Measurements from ENCODE around the gene RAD50.
"Not testable (repeated sequence)": the region's sequence is repeated elsewhere in the genome, so short reads cannot be mapped to it uniquely, and the experiment has no call there.

Gene RAD50

GRCh38 chr5:132540764-132541163 lies 16.0 kb upstream of the RAD50 start:
- Mint-ChIP-seq H3K9me3 (no peaks in the 10 kb centered on the region), H3K36me3 (ENCODE audit: low read depth) (no peaks in the 10 kb centered on the region), H3K4me1 (ENCODE audit: low read depth) (no peaks in the 10 kb centered on the region), H3K4me3 (no peak overlapping the region), H3K27me3 (peaks cover 2% of the 10 kb centered on the region), H3K27ac (no peak overlapping the region)
- intact Hi-C loops (cut with micrococcal nuclease), result no loop called here

GRCh38 chr5:132543472-132544201 lies 13.1 kb upstream of the RAD50 start, which contains the start of gene IL5:
TSS of gene IL5 (minus strand) at chr5:132543522. CDS start at chr5:132543478, 44 bp downstream.
- Mint-ChIP-seq H3K4me3 (no peak within 1 kb of the TSS), H3K36me3 (ENCODE audit: low read depth) (no peaks in the 10 kb centered on the region), H3K9me3 (no peaks in the 10 kb centered on the region), H3K27ac (no peak within 1 kb of the TSS), H3K4me1 (ENCODE audit: low read depth) (no peaks in the 10 kb centered on the region), H3K27me3 (no peaks in the 10 kb centered on the region)
- intact Hi-C loops (cut with micrococcal nuclease), result no loop called here

- intact Hi-C loops (cut with micrococcal nuclease), result no loop called here
- Mint-ChIP-seq H3K9me3 (no peaks in the 10 kb centered on the region), H3K4me3 (no peak overlapping the region), H3K4me1 (ENCODE audit: low read depth) (no peaks in the 10 kb centered on the region), H3K36me3 (ENCODE audit: low read depth) (no peaks in the 10 kb centered on the region), H3K27ac (no peak overlapping the region), H3K27me3 (peaks cover 2% of the 10 kb centered on the region)
Measured at GRCh38 chr5:132546108-132546507, 10.7 kb upstream of the RAD50 start.

DNA sequence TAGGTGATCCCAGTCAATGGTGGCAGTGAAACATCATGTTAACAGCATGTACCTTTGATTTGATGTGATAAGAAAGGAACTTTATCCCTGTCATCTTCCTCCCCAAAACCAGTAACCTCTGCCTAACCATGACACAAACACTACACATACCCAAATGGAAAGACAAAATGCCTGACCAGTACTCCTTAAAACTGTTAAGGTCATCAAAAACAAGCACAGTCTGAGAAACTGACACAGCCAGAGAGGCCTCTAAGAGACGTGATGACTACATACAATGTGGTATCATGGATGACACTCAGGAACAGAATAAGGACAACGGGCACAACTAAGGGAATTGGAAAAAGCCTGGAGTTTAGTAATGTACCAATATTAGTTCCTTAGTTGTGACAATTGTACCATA lies 9.5 kb upstream of the RAD50 start:
- intact Hi-C loops (cut with micrococcal nuclease), result no loop called here
- no peak overlapping the region for H3K4me3 Mint-ChIP-seq

GRCh38 chr5:132548834-132549233 lies 7.9 kb upstream of the RAD50 start:
- H3K4me3 Mint-ChIP-seq; H3K27ac Mint-ChIP-seq; H3K9me3 Mint-ChIP-seq; intact Hi-C loops (cut with micrococcal nuclease); H3K36me3 Mint-ChIP-seq (ENCODE audit: low read depth); H3K4me1 Mint-ChIP-seq (ENCODE audit: low read depth); H3K27me3 Mint-ChIP-seq: not testable (repeated sequence)

More for the DNA sequence above, 9.5 kb upstream of the RAD50 start:
- Mint-ChIP-seq H3K27ac (no peak overlapping the region), H3K36me3 (ENCODE audit: low read depth) (no peaks in the 10 kb centered on the region), H3K4me1 (ENCODE audit: low read depth) (no peaks in the 10 kb centered on the region), H3K27me3 (peaks cover 2% of the 10 kb centered on the region), H3K9me3 (no peaks in the 10 kb centered on the region)

DNA sequence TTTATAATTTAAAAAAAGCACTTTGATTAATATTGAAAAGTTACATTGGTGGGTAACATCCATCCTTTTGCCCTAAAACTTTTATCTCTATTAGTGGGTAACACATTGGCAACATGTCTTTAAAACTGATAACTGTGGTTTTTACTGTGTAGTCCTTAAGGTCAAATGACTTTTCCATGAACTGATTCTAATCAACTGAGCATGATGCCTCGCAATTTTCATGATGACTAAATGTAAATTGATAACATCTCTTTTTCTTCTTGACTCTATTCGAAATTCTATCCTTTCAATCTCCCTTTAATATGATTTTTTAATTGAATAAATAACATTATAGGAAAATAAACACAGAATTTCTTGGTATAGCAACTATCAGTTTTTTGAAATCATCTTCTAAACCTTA lies 7.2 kb upstream of the RAD50 start:
- intact Hi-C loops (cut with micrococcal nuclease), result no loop called here
- Mint-ChIP-seq H3K27ac (no peak overlapping the region), H3K4me1 (ENCODE audit: low read depth) (no peaks in the 10 kb centered on the region)

DNA sequence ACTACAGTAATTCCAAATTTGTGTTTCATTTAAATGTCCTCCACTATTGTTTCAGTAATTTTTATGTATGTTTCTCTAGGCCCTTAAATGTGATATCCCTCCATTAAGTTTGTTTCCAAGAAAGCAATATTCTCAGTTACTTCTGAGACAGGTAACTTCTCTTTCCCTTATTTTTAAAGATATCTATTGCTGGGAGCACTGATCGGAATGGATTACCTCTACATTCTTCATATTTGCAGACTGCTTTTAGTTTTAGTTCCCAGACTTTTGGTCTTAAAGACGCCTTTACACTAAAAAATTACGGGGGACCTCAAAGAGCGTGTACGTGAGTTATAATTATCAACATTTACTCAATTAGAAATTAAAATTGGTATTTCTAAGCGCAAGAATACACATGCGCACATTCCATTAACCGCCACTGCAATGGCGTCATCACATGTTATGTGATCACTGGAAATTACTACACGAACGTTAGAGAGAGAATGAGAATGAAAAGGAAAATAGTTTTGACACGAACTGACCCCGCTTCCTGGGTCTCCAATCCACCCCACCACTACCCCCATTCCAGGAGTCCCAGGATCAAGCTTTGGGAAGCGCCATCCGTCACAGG lies 519 bp upstream of the RAD50 start:
- H3K27me3 Mint-ChIP-seq, result no peaks in the 10 kb centered on the region
- peaks cover 10% of the 10 kb centered on the region for H3K36me3 Mint-ChIP-seq (ENCODE audit: low read depth)
- H3K4me1 Mint-ChIP-seq (ENCODE audit: low read depth), result peaks cover 20% of the 10 kb centered on the region
- intact Hi-C loops (cut with micrococcal nuclease), result no loop called here
- H3K27ac Mint-ChIP-seq, result peak overlapping the region; percentile 89
- peak overlapping the region; percentile 94 for H3K4me3 Mint-ChIP-seq
- no peaks in the 10 kb centered on the region for H3K9me3 Mint-ChIP-seq

More for the DNA sequence above, 7.2 kb upstream of the RAD50 start:
- no peak overlapping the region for H3K4me3 Mint-ChIP-seq
- H3K36me3 Mint-ChIP-seq (ENCODE audit: low read depth), result no peaks in the 10 kb centered on the region
- no peaks in the 10 kb centered on the region for H3K9me3 Mint-ChIP-seq
- H3K27me3 Mint-ChIP-seq, result peaks cover 2% of the 10 kb centered on the region

DNA sequence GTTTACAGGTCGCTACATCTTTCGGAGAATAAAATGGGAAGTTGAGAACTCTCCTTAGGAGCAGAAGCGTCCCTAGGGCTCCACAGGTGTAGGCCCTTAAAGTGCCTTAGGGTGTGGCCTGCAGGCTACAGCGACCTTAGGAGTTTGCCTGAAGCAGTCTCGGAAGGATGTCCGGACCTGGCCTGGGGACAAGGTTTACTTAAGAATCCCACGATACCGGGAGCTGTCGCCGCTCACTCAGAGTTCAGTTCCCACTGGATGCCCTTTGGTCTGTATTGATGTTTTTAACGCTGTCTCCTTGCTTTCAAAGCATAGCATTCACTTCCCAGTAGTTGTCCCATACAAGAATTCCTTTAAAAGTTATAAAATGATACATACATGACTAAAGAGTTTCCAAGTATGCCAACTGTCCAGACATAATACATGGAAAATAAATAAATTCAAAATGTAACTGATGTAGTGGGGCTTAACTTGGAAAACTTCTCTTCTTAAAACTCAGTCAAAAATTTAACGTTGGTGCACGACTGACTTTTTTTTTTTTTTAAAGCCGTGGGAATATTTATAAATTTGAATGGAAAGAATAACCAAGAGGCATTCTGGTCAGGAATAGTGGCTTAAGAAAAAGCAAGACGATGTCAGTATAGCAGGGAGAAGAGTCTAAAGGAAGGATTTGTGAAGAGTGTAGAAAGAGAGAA lies 848 bp downstream of the RAD50 start:
- peak overlapping the region; percentile 94 for H3K4me3 Mint-ChIP-seq
- H3K9me3 Mint-ChIP-seq, result no peaks in the 10 kb centered on the region
- peak overlapping the region; percentile 89 for H3K27ac Mint-ChIP-seq
- peaks cover 10% of the 10 kb centered on the region for H3K36me3 Mint-ChIP-seq (ENCODE audit: low read depth)
- H3K27me3 Mint-ChIP-seq, result no peaks in the 10 kb centered on the region
- intact Hi-C loops (cut with micrococcal nuclease), result no loop called here
- peaks cover 20% of the 10 kb centered on the region for H3K4me1 Mint-ChIP-seq (ENCODE audit: low read depth)

DNA sequence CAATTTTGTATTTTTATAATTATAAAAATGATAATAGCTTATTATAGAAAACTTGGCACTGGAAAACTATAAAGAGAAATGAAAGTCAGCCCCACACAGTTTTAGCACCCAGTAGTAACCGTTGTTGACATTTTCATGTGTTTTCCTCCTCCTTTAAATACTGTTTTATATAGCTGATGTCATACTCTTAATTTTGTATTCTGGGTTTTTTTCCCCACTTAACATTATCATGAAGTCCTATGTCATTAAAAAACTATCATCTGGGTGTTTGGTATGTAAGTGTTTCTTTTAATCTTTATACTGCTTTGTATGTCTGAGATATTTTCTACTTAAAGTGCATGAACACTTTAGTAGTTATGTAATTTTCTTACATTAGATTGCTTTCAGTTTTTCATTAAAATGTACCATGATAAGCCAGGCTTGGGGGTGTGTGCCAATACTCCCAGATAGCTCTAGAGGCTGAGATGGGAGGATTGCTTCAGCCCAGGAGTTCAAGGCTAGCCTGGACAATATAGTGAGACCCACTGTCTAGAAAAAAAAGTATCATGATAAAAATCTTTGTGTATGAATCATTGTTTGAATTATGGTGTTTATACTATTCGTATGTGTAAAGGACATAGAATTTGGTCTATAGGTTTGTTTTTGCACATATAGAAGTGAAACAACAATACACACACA lies 2.7 kb downstream of the RAD50 start:
- Mint-ChIP-seq H3K36me3 (ENCODE audit: low read depth) (peaks cover 10% of the 10 kb centered on the region), H3K27ac (no peak overlapping the region), H3K27me3 (no peaks in the 10 kb centered on the region), H3K4me3 (no peak overlapping the region), H3K9me3 (no peaks in the 10 kb centered on the region), H3K4me1 (ENCODE audit: low read depth) (peaks cover 20% of the 10 kb centered on the region)
- intact Hi-C loops (cut with micrococcal nuclease), result no loop called here

- Mint-ChIP-seq H3K4me1 (ENCODE audit: low read depth) (peaks cover 15% of the 10 kb centered on the region), H3K36me3 (ENCODE audit: low read depth) (peaks cover 12% of the 10 kb centered on the region), H3K9me3 (no peaks in the 10 kb centered on the region), H3K4me3 (no peak overlapping the region), H3K27me3 (no peaks in the 10 kb centered on the region), H3K27ac (no peak overlapping the region)
- intact Hi-C loops (cut with micrococcal nuclease), result no loop called here
Measured at GRCh38 chr5:132561601-132562000, 4.8 kb downstream of the RAD50 start.

DNA sequence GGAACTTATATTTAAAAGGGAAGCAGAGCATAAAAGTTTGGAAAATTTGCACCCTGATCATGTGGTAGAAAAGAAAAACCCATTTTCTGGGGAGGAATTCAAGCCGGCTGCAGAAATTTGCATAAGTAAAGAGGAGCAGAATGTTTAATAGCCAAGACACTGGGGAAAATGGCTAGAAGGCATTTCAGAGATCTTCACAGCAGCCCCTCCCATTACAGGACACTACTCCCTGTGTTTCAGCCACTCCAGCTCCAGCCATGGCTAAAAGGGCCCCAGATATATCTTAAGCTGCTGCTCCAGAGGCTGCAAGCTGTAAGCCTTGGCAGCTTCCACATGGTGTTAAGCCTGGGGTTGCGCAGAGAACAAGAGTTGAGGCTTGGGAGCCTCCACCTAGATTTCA lies 7.8 kb downstream of the RAD50 start:
- H3K27me3 Mint-ChIP-seq; intact Hi-C loops (cut with micrococcal nuclease); H3K27ac Mint-ChIP-seq; H3K4me1 Mint-ChIP-seq (ENCODE audit: low read depth); H3K4me3 Mint-ChIP-seq; H3K9me3 Mint-ChIP-seq: not testable (repeated sequence)
- peaks cover 33% of the 10 kb centered on the region for H3K36me3 Mint-ChIP-seq (ENCODE audit: low read depth)

GRCh38 chr5:132566657-132567056 lies 9.9 kb downstream of the RAD50 start:
- H3K9me3 Mint-ChIP-seq, result no peaks in the 10 kb centered on the region
- no peaks in the 10 kb centered on the region for H3K4me1 Mint-ChIP-seq (ENCODE audit: low read depth)
- H3K27me3 Mint-ChIP-seq, result no peaks in the 10 kb centered on the region
- H3K4me3 Mint-ChIP-seq, result no peak overlapping the region
- intact Hi-C loops (cut with micrococcal nuclease), result no loop called here
- H3K27ac Mint-ChIP-seq, result no peak overlapping the region
- H3K36me3 Mint-ChIP-seq (ENCODE audit: low read depth), result peaks cover 51% of the 10 kb centered on the region

- Mint-ChIP-seq H3K4me1 (ENCODE audit: low read depth) (no peaks in the 10 kb centered on the region), H3K27ac (no peak overlapping the region), H3K36me3 (ENCODE audit: low read depth) (peaks cover 68% of the 10 kb centered on the region), H3K9me3 (no peaks in the 10 kb centered on the region), H3K4me3 (no peak overlapping the region), H3K27me3 (no peaks in the 10 kb centered on the region)
- intact Hi-C loops (cut with micrococcal nuclease), result no loop called here
Measured at GRCh38 chr5:132576123-132576522, 19.3 kb downstream of the RAD50 start.

- H3K27me3 Mint-ChIP-seq; H3K27ac Mint-ChIP-seq; H3K4me1 Mint-ChIP-seq (ENCODE audit: low read depth); H3K4me3 Mint-ChIP-seq; intact Hi-C loops (cut with micrococcal nuclease); H3K9me3 Mint-ChIP-seq: not testable (repeated sequence)
- peaks cover 65% of the 10 kb centered on the region for H3K36me3 Mint-ChIP-seq (ENCODE audit: low read depth)
Measured at GRCh38 chr5:132584560-132584959, 27.8 kb downstream of the RAD50 start.

Data from dendritic cell treated with granulocyte-macrophage colony-stimulating factor and Interleukin-4, amounts not matched to agents 40 ng/mL and 50 ng/mL, for 4 days (primary cell).